Measurements from ENCODE around the gene KIF3A.

Gene KIF3A

GRCh38 chr5:132770476-132771159 lies 33.3 kb upstream of the KIF3A start:
- DNase-seq (ENCODE audit: low read depth) = no peak

DNA sequence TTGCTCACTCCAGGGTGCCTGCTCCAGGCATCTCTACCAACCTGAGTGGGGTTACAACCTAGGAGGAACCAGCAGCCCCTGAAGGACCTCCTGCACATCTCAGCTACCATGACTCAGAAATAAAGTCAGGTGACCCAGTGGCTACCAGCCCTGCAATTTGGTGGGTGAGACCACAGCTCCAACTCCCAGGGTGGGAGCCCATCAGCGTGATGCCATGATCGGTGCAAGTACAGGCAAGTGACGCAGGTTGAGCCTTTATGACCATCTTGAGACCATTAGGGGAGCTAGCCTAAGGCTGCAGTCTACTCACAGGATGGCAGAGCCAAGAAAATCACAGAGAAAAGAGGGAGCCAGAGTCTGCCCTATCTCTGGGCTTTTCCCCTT lies 31.1 kb upstream of the KIF3A start:
- no peak for DNase-seq (ENCODE audit: low read depth)

GRCh38 chr5:132767150-132767549 lies 29.8 kb upstream of the KIF3A start:
- DNase-seq (ENCODE audit: low read depth) = no peak

GRCh38 chr5:132766806-132767055 lies 29.4 kb upstream of the KIF3A start:
- no peak for DNase-seq (ENCODE audit: low read depth)

- DNase-seq (ENCODE audit: low read depth) = no peak
Observed at GRCh38 chr5:132766020-132766805, 28.9 kb upstream of the KIF3A start.

DNA sequence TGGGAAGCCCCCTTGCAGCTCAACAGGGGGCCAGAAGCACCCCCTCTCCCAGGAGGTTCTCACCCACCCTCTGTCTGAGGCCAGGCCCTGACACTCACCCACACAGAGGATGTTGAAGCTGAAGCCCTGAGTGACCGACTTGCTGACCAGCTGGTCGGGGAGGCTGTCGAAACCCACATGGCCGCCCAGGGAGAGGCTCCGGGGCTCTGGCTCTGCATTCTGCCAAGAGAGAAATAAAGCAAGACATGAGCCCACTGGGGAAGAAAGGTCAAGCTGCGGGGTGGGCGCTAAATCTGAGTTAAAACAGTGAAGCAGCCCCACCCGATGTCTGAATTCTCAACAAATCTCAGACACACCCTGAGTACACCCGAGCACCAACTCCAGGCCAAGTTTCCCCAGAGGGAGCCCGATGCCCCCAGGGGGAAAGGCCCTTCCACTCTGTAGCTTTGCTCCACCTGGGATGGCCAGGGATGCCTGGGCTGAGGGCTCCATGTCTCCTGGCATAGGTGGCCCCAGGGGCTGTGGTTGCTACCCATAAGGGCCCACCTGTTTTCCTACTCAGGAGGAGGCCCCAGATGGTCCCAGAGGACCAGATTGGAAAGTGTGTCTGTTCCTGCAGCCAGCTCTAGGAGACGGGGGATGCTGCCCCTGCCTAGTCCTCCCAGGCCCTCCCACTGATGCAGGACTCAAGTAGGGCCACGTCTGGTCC lies 28.1 kb upstream of the KIF3A start:
- no peak for DNase-seq (ENCODE audit: low read depth)

GRCh38 chr5:132764671-132765238 lies 27.4 kb upstream of the KIF3A start:
- no peak for DNase-seq (ENCODE audit: low read depth)

DNA sequence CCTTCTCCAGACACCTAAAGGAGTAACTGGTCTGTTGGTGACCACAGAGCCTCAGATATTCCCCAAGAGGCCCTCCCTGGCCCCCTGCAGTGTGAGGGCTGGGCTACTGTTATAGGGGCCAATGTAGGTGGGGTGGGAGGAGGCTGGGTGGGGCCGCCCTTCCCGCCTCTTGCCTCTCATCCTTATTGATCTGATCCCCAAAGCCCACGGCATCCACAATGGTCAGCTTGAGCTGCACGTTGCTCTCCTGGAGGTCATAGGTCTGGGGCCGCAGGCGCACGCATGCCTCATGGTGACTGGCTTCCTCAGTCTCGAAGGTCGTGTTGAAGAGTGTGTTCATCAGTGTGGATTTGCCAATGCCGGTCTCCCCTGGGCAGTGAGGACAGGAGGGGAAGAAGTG lies 26.7 kb upstream of the KIF3A start:
- DNase-seq (ENCODE audit: low read depth) = no peak

GRCh38 chr5:132763181-132764036 lies 26.1 kb upstream of the KIF3A start:
- DNase-seq (ENCODE audit: low read depth) = no peak

GRCh38 chr5:132762246-132763000 lies 25.1 kb upstream of the KIF3A start:
- DNase-seq (ENCODE audit: low read depth) = no peak

- DNase-seq (ENCODE audit: low read depth) = no peak
Observed at GRCh38 chr5:132761321-132762240, 24.2 kb upstream of the KIF3A start.

GRCh38 chr5:132760601-132761317 lies 23.4 kb upstream of the KIF3A start:
- no peak for DNase-seq (ENCODE audit: low read depth)

DNA sequence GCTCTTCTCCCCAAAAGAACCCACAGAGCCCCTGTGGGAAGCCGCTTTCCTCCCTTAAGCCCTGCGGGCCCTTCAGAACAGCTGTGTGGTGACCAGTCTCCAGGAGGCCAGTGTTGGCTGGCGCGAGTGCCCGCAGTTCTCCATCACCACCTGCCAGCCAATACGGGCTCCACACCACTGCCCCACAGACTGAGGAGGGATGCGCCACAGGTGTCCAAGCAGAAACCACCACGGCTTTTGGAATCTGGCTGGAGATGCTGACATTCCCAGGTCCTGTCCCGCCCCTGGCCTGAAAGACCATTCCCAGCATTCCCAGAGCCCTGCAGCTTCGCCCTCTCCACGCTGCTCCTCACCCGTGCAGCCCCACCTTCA lies 22.7 kb upstream of the KIF3A start:
- DNase-seq (ENCODE audit: low read depth) = no peak

DNA sequence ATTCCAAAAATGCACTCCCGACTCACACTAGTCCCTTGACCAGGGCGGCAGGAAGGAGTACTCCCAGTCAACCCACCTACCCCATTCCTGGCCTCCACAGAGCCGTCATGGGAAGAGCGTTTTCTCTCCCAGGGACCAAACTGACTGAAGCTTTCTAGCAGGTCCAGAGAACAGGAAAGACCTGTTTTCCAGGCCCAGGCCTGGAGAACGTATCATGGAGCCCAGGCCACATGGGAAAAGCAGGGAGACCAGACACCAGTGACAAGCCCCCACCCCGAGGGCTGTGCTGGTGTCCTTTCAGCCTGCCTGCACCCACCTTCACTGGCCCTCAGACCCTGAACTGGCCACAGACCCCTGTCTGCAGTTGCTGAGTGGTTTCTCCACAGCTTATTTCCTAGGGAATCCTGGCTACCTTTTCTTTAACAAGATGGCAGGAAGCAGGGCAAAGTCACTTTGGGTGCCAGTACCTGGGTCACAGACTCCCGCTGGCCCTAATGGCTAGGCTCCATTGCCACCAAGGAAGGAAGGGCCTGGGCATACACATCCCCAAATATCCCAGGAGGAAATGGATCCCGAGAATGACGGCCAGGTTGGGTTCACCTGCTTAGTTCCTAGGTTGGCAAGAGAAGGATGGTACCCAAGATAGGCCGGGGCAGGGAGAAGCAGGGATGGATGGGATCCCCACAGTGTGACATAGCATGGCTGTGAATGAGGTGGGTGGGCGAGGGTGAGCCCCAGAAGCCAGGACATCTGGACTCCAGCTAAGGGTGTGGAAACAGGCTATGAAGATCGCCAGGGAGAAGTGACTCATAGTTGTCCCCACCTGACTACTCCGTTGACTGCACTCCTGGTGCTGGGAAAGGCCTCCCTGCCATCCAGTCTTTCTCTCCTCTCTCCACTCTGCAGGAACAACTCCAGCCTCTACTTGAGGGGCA lies 22.0 kb upstream of the KIF3A start:
- DNase-seq (ENCODE audit: low read depth) = no peak

- no peak for DNase-seq (ENCODE audit: low read depth)
Observed at GRCh38 chr5:132758451-132758850, 21.1 kb upstream of the KIF3A start.

- DNase-seq (ENCODE audit: low read depth) = no peak
Observed at GRCh38 chr5:132756542-132756941, 19.2 kb upstream of the KIF3A start.

- DNase-seq (ENCODE audit: low read depth) = no peak
Observed at GRCh38 chr5:132754947-132755346, 17.6 kb upstream of the KIF3A start.

GRCh38 chr5:132754111-132754510 lies 16.8 kb upstream of the KIF3A start:
- DNase-seq (ENCODE audit: low read depth) = no peak
